Measurements from ENCODE around the gene HECTD1. TPM values are rescaled to one million over a fixed set of nuclear protein-coding genes. Genes with fewer than 3 reads are reported as not detected.
"Not testable (repeated sequence)": the region's sequence is repeated elsewhere in the genome, so short reads cannot be mapped to it uniquely, and the experiment has no call there.

Gene HECTD1
- total RNA-seq, 1 donor from 2014 or later = 114 TPM

DNA sequence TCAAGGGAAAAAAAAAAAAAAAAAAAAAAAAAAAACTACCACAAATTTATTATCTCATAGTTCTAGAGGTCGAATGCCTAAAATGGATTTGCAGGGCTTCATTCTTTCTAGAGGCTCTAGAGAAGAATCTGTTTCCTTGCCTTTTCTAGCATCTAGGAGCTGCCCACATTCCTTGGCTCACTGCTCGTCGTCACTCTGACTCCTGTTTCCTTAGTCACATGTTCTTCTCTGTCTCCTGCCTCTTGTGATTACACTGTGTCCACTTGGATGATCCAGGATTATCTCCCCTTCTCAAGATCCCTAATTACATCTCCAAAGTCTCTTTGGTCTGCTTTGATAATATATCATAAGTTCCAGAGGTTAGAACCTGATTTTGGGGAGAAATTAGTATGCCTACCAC, 88.7 kb downstream of the HECTD1 start:
- Mint-ChIP-seq H3K9me3 (no peaks in the 10 kb centered on the region), H3K27ac (no peak overlapping the region), H3K4me1 (ENCODE audit: low read depth) (peaks cover 5% of the 10 kb centered on the region), H3K36me3 (ENCODE audit: low read depth) (peaks cover 66% of the 10 kb centered on the region), H3K27me3 (ENCODE audit: low read depth) (no peaks in the 10 kb centered on the region), H3K4me3 (ENCODE audit: low read depth) (no peak overlapping the region)
- intact Hi-C loops (cut with micrococcal nuclease) = no loop called here
- no peak for DNase-seq (ENCODE audit: low spot score)

DNA sequence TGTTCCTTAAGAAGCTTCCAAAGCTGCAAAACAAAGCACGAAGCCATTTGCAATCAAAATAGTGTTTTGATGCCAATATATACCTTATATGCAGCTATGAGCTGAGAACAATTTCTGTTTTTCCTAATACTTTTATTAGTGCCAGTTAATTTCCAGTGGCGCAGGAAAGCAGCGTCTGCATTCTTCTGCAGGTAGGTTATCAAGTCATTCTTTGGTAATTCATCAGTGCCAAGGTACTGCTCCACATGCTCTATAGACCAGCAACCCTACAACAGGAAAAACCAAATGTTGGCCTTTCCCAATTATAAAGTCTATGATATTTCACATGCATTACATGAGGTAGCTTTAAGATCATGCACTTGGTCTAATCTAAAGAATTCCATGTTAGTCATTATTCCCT, 93.8 kb downstream of the HECTD1 start:
- Mint-ChIP-seq H3K4me1 (ENCODE audit: low read depth) (no peaks in the 10 kb centered on the region), H3K27ac (no peak overlapping the region), H3K4me3 (ENCODE audit: low read depth) (no peak overlapping the region), H3K9me3 (no peaks in the 10 kb centered on the region), H3K27me3 (ENCODE audit: low read depth) (no peaks in the 10 kb centered on the region), H3K36me3 (ENCODE audit: low read depth) (peaks cover 67% of the 10 kb centered on the region)
- no peak for DNase-seq (ENCODE audit: low spot score)
- intact Hi-C loops (cut with micrococcal nuclease) = no loop called here

DNA sequence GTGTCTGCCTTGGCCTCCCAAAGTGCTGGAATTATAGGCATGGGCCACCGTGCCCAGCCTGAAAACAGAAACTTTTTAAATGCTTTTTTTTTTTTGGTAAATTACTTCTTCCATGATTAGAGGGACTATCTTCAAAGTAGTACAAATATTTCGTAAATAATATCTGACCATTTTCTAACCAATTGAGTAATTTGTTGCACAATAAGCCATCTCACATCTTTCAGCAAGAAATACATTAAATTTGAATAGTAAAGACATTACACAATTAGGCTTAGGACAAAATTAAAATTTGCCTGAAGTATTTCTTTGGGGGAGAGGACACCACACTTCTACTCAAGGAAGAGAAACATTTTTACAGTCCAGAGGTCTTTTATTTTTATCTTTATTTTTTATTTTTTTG, 96.7 kb downstream of the HECTD1 start:
- intact Hi-C loops (cut with micrococcal nuclease) = no loop called here
- H3K36me3 Mint-ChIP-seq (ENCODE audit: low read depth) = peaks cover 68% of the 10 kb centered on the region
- no peak overlapping the region for H3K4me3 Mint-ChIP-seq (ENCODE audit: low read depth)

DNA sequence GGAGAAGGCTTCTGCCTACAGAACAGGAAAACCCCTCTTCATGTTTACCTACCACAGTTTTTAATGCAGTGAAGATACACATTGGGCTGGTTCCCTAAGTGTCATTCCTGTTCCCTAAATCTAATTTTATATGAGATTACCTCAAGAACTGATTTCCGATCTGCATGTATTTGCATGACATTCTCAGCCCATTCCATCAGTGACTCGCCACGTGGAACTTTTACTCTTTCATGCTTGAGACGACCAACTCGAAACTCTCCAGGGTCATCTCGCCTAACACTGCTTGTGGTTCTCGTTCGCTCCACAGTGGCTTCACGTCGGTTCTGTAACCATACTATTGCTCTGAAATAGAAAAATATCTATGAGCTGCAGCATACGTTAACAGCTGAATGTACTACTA, 98.3 kb downstream of the HECTD1 start:
- Mint-ChIP-seq H3K9me3 (no peaks in the 10 kb centered on the region), H3K27me3 (ENCODE audit: low read depth) (no peaks in the 10 kb centered on the region), H3K4me3 (ENCODE audit: low read depth) (no peak overlapping the region), H3K4me1 (ENCODE audit: low read depth) (peaks cover 3% of the 10 kb centered on the region), H3K36me3 (ENCODE audit: low read depth) (peaks cover 72% of the 10 kb centered on the region), H3K27ac (no peak overlapping the region)
- no peak for DNase-seq (ENCODE audit: low spot score)
- intact Hi-C loops (cut with micrococcal nuclease) = no loop called here

More for the DNA sequence above, 96.7 kb downstream of the HECTD1 start:
- Mint-ChIP-seq H3K27me3 (ENCODE audit: low read depth) (no peaks in the 10 kb centered on the region), H3K27ac (no peak overlapping the region), H3K9me3 (no peaks in the 10 kb centered on the region), H3K4me1 (ENCODE audit: low read depth) (peaks cover 3% of the 10 kb centered on the region)
- no peak for DNase-seq (ENCODE audit: low spot score)

DNA sequence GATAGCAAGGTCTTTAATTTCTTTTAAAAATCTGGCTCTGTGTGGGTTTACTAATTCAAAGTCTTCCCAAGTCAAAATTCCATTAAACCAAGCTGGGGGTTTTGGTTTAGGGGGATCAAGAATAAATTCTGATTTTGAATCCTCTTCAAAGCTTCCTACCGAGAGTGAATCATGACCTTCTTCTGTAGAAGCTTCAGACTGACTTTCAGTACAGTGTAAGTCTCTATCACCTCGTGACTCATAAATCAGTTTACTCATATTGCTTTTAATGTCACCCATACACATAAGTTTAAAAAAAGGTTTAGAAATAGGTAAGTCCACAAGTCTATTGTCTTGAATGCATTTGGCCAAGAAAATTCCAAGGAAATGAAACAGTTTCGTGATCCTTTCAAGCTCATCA, 100.8 kb downstream of the HECTD1 start:
- intact Hi-C loops (cut with micrococcal nuclease) = no loop called here

DNA sequence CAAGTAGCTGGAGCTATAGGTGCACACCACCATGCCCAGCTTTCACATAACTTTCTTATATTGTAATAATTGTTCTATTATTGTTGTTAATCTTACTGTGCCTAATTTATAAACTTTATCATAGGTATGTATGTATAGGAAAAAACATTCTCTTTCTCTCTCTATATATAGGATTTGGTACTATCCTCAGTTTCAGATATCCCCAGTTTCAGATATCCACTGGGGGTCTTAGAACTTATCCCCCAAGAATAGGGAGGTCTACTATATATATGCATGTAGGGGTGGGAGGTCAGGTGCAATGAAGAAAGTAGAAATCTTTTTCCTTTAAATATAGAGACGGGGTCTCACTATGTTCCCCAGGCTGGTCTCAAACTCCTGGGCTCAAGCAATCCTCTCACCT, 110.5 kb downstream of the HECTD1 start:
- H3K9me3 Mint-ChIP-seq = no peaks in the 10 kb centered on the region
- intact Hi-C loops (cut with micrococcal nuclease) = no loop called here
- no peak overlapping the region for H3K27ac Mint-ChIP-seq
- DNase-seq (ENCODE audit: low spot score) = no peak
- no peak overlapping the region for H3K4me3 Mint-ChIP-seq (ENCODE audit: low read depth)
- no peaks in the 10 kb centered on the region for H3K4me1 Mint-ChIP-seq (ENCODE audit: low read depth)
- H3K27me3 Mint-ChIP-seq (ENCODE audit: low read depth) = no peaks in the 10 kb centered on the region
- peaks cover 40% of the 10 kb centered on the region for H3K36me3 Mint-ChIP-seq (ENCODE audit: low read depth)

More for the DNA sequence above, 100.8 kb downstream of the HECTD1 start:
- Mint-ChIP-seq H3K36me3 (ENCODE audit: low read depth) (peaks cover 75% of the 10 kb centered on the region), H3K9me3 (no peaks in the 10 kb centered on the region), H3K27me3 (ENCODE audit: low read depth) (no peaks in the 10 kb centered on the region), H3K27ac (no peak overlapping the region), H3K4me3 (ENCODE audit: low read depth) (no peak overlapping the region), H3K4me1 (ENCODE audit: low read depth) (peaks cover 3% of the 10 kb centered on the region)
- no peak for DNase-seq (ENCODE audit: low spot score)

DNA sequence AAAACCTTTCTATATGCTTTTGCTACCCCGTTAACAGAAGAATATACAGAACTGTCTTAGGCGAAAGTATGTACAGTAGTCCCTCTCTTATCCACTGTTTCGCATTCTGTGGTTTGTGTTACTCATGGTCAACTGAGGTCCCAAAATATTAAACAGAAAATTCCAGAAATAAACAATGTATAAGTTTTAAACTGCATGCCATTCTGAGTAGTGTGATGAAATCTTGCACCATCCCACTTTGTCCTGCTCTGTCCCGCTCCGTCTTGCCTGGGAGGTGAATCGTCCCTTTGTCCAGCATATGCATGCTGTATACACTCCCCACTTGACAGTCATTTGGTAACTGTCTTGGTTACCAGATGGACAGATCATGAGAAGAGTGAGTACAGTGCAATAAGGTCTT, 111.3 kb downstream of the HECTD1 start:
- Mint-ChIP-seq H3K27ac (no peak overlapping the region), H3K9me3 (no peaks in the 10 kb centered on the region), H3K27me3 (ENCODE audit: low read depth) (no peaks in the 10 kb centered on the region), H3K4me1 (ENCODE audit: low read depth) (no peaks in the 10 kb centered on the region), H3K36me3 (ENCODE audit: low read depth) (peaks cover 33% of the 10 kb centered on the region), H3K4me3 (ENCODE audit: low read depth) (no peak overlapping the region)
- intact Hi-C loops (cut with micrococcal nuclease) = no loop called here
- no peak for DNase-seq (ENCODE audit: low spot score)

DNA sequence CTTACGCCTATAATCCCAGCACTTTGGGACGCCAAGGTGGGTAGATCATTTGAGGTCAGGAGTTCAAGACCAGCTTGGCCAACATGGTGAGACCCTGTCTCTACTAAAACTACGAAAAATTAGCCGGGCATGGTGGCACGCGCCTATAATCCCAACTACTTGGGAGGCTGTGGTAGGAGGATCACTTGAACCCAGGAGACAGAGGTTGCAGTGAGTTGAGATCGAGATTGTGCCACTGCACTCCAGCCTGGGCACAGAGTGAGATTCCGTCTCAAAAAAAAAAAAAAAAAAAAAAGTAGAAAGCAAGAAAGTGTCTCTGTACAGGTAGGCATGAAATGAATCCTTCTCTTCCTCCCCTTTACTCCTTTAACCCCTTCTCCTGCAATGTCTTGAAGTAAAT, 111.8 kb downstream of the HECTD1 start:
- peaks cover 28% of the 10 kb centered on the region for H3K36me3 Mint-ChIP-seq (ENCODE audit: low read depth)
- H3K9me3 Mint-ChIP-seq; intact Hi-C loops (cut with micrococcal nuclease); H3K27me3 Mint-ChIP-seq (ENCODE audit: low read depth); H3K4me3 Mint-ChIP-seq (ENCODE audit: low read depth); H3K4me1 Mint-ChIP-seq (ENCODE audit: low read depth); H3K27ac Mint-ChIP-seq; DNase-seq (ENCODE audit: low spot score): not testable (repeated sequence)

DNA sequence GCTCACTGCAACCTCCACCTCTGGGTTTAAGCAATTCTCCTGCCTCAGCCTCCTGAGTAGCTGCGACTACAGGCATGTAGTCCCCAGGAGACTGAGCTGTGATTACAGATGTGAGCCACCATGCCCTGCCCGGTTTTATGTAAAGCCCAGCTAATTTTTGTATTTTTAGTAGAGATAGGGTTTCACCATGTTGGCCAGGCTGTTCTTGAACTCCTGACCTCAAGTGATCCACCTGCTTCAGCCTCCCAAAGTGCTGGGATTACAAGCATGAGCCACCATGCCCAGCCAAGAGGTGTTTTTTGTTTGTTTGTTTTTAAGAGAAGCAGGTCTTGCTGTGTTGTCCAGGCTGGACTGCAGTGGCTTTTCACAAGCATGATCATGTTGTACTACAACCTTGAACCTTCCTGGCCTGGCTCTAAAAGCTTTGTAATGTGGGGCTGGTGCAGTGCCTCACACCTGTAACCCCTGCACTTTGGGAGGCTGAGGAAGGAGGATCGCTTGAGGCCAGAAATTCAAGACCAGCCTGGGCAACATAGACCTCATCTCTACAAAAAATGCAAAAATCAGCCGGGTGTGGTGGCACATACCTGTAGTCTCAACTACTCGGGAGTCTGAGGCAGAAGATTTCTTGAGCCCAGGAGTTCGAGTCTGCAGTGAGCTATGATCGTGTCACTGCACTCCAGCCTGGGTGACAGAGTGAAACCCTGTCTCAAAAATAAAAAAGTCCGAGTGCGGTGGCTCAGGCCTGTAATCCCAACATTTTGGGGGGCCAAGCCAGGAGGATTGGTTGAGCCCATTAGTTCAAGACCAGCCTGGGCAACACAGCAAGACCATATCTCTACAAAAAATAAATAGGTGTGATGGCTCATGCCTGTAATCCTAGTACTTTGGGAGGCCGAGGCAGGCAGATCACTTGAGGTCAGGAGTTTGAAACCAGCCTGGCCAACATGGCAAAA, 113.4 kb downstream of the HECTD1 start:
- H3K9me3 Mint-ChIP-seq; H3K27me3 Mint-ChIP-seq (ENCODE audit: low read depth); DNase-seq (ENCODE audit: low spot score); intact Hi-C loops (cut with micrococcal nuclease); H3K27ac Mint-ChIP-seq; H3K4me1 Mint-ChIP-seq (ENCODE audit: low read depth); H3K4me3 Mint-ChIP-seq (ENCODE audit: low read depth): not testable (repeated sequence)
- peaks cover 12% of the 10 kb centered on the region for H3K36me3 Mint-ChIP-seq (ENCODE audit: low read depth)

DNA sequence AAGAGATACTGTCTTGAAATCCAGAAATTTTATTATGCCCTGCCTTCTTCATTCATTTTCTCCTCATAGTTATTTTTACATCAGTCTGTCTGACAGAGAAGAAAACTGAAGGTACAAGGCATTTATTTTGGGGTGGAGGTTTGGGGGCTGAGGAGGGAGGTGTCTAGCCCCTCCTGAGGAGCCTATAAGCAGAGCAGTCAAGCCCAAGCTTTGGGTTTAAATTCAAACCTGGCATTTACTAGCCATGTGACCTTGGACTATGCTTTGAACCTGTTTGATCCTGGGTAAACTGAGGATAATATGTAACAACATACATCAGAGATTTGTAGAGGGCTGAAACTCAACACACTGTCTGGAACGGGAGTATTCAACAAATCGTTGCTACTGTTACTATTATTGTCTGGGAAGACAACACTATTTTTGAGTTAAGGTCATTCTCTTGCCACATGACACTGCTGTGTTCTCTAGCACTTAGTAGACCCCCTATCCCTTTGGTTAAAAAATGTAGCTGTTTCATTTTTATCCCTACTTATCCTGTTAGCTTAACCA, 115.4 kb downstream of the HECTD1 start:
- H3K4me3 Mint-ChIP-seq (ENCODE audit: low read depth) = no peak overlapping the region
- intact Hi-C loops (cut with micrococcal nuclease) = no loop called here
- H3K9me3 Mint-ChIP-seq = no peaks in the 10 kb centered on the region
- DNase-seq (ENCODE audit: low spot score) = no peak
- no peaks in the 10 kb centered on the region for H3K36me3 Mint-ChIP-seq (ENCODE audit: low read depth)
- H3K27ac Mint-ChIP-seq = no peak overlapping the region
- H3K4me1 Mint-ChIP-seq (ENCODE audit: low read depth) = no peaks in the 10 kb centered on the region
- H3K27me3 Mint-ChIP-seq (ENCODE audit: low read depth) = no peaks in the 10 kb centered on the region

DNA sequence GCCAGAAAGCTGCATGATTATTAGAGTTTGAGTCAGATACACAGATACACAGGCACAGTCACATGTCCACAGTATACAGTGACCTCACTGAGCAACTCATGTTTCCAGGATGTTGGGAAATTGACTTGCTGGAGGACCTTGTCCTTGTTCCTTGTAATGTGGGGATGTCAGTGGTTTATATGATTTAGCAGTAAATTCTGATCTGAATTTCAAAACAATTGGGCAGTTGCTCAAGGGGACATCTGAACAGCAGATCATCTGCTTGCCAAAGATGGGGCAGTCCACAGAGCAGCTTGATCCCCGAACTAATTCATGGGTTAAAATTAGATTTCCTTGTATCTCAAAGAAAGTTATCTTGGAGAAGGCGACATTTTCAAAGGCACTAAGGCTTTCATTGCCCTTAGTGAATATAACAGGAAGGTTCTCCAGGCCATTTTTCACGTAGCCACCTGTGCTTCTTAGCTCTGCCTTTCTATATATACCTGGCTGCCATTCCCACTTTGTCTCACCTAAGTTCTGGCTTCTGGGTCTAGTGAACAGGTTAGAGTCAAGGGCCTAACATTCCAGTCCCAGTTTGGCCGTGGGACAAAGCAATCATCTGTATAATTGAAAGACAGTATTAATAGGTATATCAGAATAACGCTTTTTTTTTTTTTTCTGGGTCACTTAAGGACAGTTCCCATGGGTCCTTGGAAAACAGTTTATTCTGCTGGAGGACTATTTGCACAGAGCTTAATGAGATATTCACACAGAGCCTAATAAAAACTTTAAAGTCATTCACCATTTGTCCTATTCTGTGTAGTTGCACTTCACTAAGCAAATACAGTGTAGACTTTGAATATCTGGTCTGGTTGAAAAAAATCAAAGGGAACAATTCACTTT, 116.5 kb downstream of the HECTD1 start:
- Mint-ChIP-seq H3K27ac (no peak overlapping the region), H3K36me3 (ENCODE audit: low read depth) (no peaks in the 10 kb centered on the region), H3K4me3 (ENCODE audit: low read depth) (no peak overlapping the region), H3K4me1 (ENCODE audit: low read depth) (no peaks in the 10 kb centered on the region), H3K9me3 (no peaks in the 10 kb centered on the region), H3K27me3 (ENCODE audit: low read depth) (no peaks in the 10 kb centered on the region)
- DNase-seq (ENCODE audit: low spot score) = no peak
- intact Hi-C loops (cut with micrococcal nuclease) = no loop called here

DNA sequence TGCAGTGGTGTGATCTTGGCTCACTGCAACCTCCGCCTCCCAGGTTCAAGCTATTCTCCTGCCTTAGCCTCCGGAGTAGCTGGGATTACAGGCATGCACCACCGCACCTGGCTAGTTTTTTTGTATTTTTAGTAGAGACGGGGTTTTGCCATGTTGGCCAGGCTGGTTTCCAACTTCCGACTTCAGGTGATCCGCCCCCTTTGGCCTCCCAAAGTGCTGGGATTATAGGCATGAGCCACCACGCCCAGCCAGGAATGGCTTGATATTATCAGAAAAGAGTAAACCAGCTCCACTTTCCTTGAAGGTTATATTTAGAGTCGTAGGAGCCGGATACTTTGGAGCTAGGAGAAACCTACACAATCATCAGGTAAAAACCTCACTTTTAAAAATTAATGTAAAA, 121.1 kb downstream of the HECTD1 start:
- DNase-seq (ENCODE audit: low spot score); H3K27me3 Mint-ChIP-seq (ENCODE audit: low read depth); H3K36me3 Mint-ChIP-seq (ENCODE audit: low read depth); H3K4me1 Mint-ChIP-seq (ENCODE audit: low read depth); H3K9me3 Mint-ChIP-seq; H3K4me3 Mint-ChIP-seq (ENCODE audit: low read depth); H3K27ac Mint-ChIP-seq; intact Hi-C loops (cut with micrococcal nuclease): not testable (repeated sequence)

DNA sequence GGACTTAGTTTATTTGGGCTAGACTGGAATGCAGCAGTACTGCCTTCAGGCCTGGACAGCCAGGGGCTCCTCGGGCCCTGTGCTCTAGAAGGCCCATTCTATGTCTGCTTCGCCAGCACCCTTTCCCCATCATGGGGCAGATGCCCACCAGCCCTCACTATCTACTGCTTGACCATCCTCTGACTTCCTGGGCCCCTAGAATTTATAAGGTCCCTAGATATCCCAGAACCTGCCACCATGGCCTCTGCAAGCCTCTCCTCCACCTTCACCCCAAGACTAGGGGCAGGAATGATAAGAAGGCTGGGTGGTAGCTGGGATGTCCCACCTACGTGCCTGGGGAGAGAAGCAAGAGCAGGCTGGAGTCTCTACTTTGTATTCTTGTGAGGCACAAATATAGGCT, 122.6 kb downstream of the HECTD1 start:
- no peak overlapping the region for H3K27ac Mint-ChIP-seq
- no peak for DNase-seq (ENCODE audit: low spot score)
- H3K9me3 Mint-ChIP-seq = no peaks in the 10 kb centered on the region
- H3K4me3 Mint-ChIP-seq (ENCODE audit: low read depth) = no peak overlapping the region
- H3K27me3 Mint-ChIP-seq (ENCODE audit: low read depth) = no peaks in the 10 kb centered on the region
- no peaks in the 10 kb centered on the region for H3K4me1 Mint-ChIP-seq (ENCODE audit: low read depth)
- no peaks in the 10 kb centered on the region for H3K36me3 Mint-ChIP-seq (ENCODE audit: low read depth)
- intact Hi-C loops (cut with micrococcal nuclease) = no loop called here
